SKM-1 treated with dmso at 0.1 percent for 144 hours (cell line): ENCODE measurements around the gene TRIM67.

Experiments
- DNase-seq: peaks from one replicate; lab custom pipeline; 2025; ENCODE audit not compliant: unreplicated experiment; lab: John Stamatoyannopoulos, UW

TRIM67 gene

GRCh38 chr1:231157311-231157710 lies 4.5 kb upstream of the TRIM67 start:
- DNase-seq, result no peak

GRCh38 chr1:231158141-231158540 lies 3.7 kb upstream of the TRIM67 start:
- peak; percentile 56 for DNase-seq

- peak; percentile 40 for DNase-seq
These were observed 2.5 kb upstream of the TRIM67 start for GRCh38 chr1:231159202-231159962.

GRCh38 chr1:231159963-231160761 lies 1.7 kb upstream of the TRIM67 start:
- DNase-seq, result peak; percentile 40

GRCh38 chr1:231160895-231161666 lies 777 bp upstream of the TRIM67 start:
- DNase-seq, result no peak

- no peak for DNase-seq
These were observed 575 bp downstream of the TRIM67 start for GRCh38 chr1:231162297-231162969.

- DNase-seq, result no peak
These were observed 1.3 kb downstream of the TRIM67 start for GRCh38 chr1:231162970-231163829.

- DNase-seq, result no peak
These were observed 2.1 kb downstream of the TRIM67 start for GRCh38 chr1:231163830-231164427.

GRCh38 chr1:231165371-231165770 lies 3.5 kb downstream of the TRIM67 start:
- DNase-seq, result no peak

- no peak for DNase-seq
These were observed 4.5 kb downstream of the TRIM67 start for GRCh38 chr1:231166398-231166797.

GRCh38 chr1:231170875-231171274 lies 9.0 kb downstream of the TRIM67 start:
- peak; percentile 62 for DNase-seq

GRCh38 chr1:231171623-231172197 lies 9.9 kb downstream of the TRIM67 start:
- DNase-seq, result peak; percentile 86

- no peak for DNase-seq
These were observed 10.6 kb downstream of the TRIM67 start for GRCh38 chr1:231172411-231172810.

- no peak for DNase-seq
These were observed 14.6 kb downstream of the TRIM67 start for GRCh38 chr1:231176421-231176820.

- DNase-seq, result no peak
These were observed 15.4 kb downstream of the TRIM67 start for GRCh38 chr1:231177226-231177625.

GRCh38 chr1:231177936-231178335 lies 16.1 kb downstream of the TRIM67 start:
- DNase-seq, result no peak

- DNase-seq, result no peak
These were observed 17.1 kb downstream of the TRIM67 start for GRCh38 chr1:231178970-231179369.

- DNase-seq, result no peak
These were observed 18.2 kb downstream of the TRIM67 start for GRCh38 chr1:231180034-231180433.

GRCh38 chr1:231181271-231181670 lies 19.4 kb downstream of the TRIM67 start:
- no peak for DNase-seq
